ENCODE measurements around the gene SKA2. TPM values are rescaled to one million over a fixed set of nuclear protein-coding genes. Genes with fewer than 3 reads are reported as not detected.
A peak's percentile ranks its signal among the peaks of the same experiment; 100 is the strongest.

Gene SKA2
- total and polyA plus RNA-seq, 2 of the 8 experiments (the other 6 are each of a cell fraction or from before 2014, with no cell fraction given) = 15.6 to 95.8 TPM

DNA sequence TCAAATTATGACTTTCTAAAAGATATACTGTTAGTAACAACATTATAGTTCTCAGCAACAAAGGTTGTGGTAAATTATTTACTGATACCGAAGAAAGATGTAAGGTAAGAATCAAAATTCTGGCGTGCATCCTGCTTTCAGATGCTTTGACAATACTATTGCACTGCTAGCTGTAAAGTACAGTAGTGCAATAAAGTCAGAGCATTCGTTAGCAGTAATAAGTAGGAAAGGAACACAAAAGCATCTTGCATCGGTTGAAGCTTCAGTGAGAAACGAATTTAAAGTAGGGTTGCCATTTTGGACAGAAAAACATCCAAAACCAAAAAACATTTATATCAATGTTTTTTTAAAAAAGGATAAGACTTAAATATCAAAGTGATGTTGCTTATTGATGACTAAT is 4.0 kb downstream of the SKA2 start:
- H3K4me3 ChIP-seq (ENCODE audit: extremely low read depth in 1 of 4, insufficient read depth in 2 of 4, low read depth in 3 of 4, low read length in 4 of 4) = peak overlapping the region in 1 of 4 experiments; percentile 10; a peak in 1 of 8 replicates
- no peak overlapping the region for H2BK20ac ChIP-seq (ENCODE audit: low read length)
- H2BK12ac ChIP-seq (ENCODE audit: low read depth, low read length) = no peak overlapping the region
- peaks cover 18 to 87% of the 10 kb centered on the region in 2 experiments for H3K79me2 ChIP-seq (ENCODE audit: control insufficient read depth in 1 of 2, insufficient read depth in 2 of 2, low read length in 2 of 2)
- no peak for FAIRE-seq
- H2BK5ac ChIP-seq (ENCODE audit: low read depth, low read length) = no peak overlapping the region
- no peak overlapping the region for H3K27ac ChIP-seq (ENCODE audit: low read depth, low read length)
- H3K23me2 ChIP-seq (ENCODE audit: low read depth, low read length) = peaks cover 8% of the 10 kb centered on the region
- no peak overlapping the region for H2AK5ac ChIP-seq (ENCODE audit: low read depth, low read length)
- H3K4me1 ChIP-seq (replicated peaks in 1 of 4; ENCODE audit: control insufficient read depth in 3 of 4, insufficient read depth in 4 of 4, low read length in 3 of 4) = peaks cover 0 to 8% (median 3%) of the 10 kb centered on the region in 4 experiments; a peak in 3 of 7 replicates
- DNase-seq (ENCODE audit: low read depth in 1 of 2, low spot score in 2 of 2) = no peak
- H3K56ac ChIP-seq (replicated peaks; ENCODE audit: insufficient read length, low read depth, low read length) = no peak overlapping the region
- WGBS, 2 experiments (ENCODE audit: extremely low coverage in 1 of 2, insufficient coverage in 1 of 2, insufficient read length in 1 of 2, insufficient replicate concordance in 2 of 2, low coverage in 1 of 2, low lambda C conversion rate in 2 of 2, missing lambda C conversion rate in 1 of 2) = 91% methylated on average over 5 of the region's 5 CpGs; no CpG with 5 or more reads in 1 of the 2 experiments
- H3K36me3 ChIP-seq (ENCODE audit: control insufficient read depth in 2 of 4, insufficient read depth in 4 of 4, low read length in 3 of 4) = no peaks in the 10 kb centered on the region
- no peaks in the 10 kb centered on the region for H3K27me3 ChIP-seq (replicated peaks in 1 of 4; ENCODE audit: control insufficient read depth in 3 of 4, extremely low read depth in 1 of 4, insufficient read depth in 3 of 4, low read length in 3 of 4)
- no peaks in the 10 kb centered on the region; the same call in 1 of the 2 replicates for H3K79me1 ChIP-seq (ENCODE audit: low read depth, low read length)
- H4K8ac ChIP-seq (ENCODE audit: extremely low read depth, insufficient read depth, low read length) = no peak overlapping the region
- peaks cover 2 to 3% of the 10 kb centered on the region in 2 experiments for H4K20me1 ChIP-seq (replicated peaks in 1 of 2; ENCODE audit: control insufficient read depth in 1 of 2, insufficient read depth in 2 of 2, low read length in 2 of 2)
- ChIA-PET CTCF (ENCODE audit: partially characterized antibody) (no interaction called here), POLR2A (ENCODE audit: partially characterized antibody) (interaction anchor here (1.2 to 3.9 kb wide), 2 partner anchors 12 to 15 kb away, joined by 3 to 14 read pairs; no protein-coding TSS in a partner anchor)
- no peak overlapping the region for H3K14ac ChIP-seq (ENCODE audit: insufficient read length)
- no peak for TF ChIP-seq TAF1 (IDR thresholded peaks at IDR 0.05; ENCODE audit: low read depth, low read length)
- no peak for TF ChIP-seq YY1 (IDR thresholded peaks at IDR 0.05; ENCODE audit: low read depth, low read length)
- TF ChIP-seq PHF8 (conservative IDR thresholded peaks at IDR 0.05; ENCODE audit: low read depth, low read length) = no peak
- TF ChIP-seq FOSL1 (IDR thresholded peaks at IDR 0.05; ENCODE audit: insufficient read depth, low read depth, low read length) = no peak
- no peak for TF ChIP-seq JUN (IDR thresholded peaks at IDR 0.05; ENCODE audit: low read depth, low read length)
- no peak for TF ChIP-seq HDAC6 (IDR thresholded peaks at IDR 0.05; ENCODE audit: low read depth, low read length)
- no peak for TF ChIP-seq RFX5 (IDR thresholded peaks at IDR 0.05; ENCODE audit: borderline replicate concordance, low read depth, low read length)
- no peak overlapping the region; a peak in 1 of 4 replicates for H3K4me2 ChIP-seq (ENCODE audit: insufficient read depth in 1 of 2, low read depth in 2 of 2, low read length in 2 of 2)
- H2BK15ac ChIP-seq (ENCODE audit: low read length) = no peak overlapping the region
- H3K18ac ChIP-seq (ENCODE audit: extremely low read depth, low read length) = no peak overlapping the region
- H4K5ac ChIP-seq (ENCODE audit: insufficient read length, low read depth, low read length) = no peak overlapping the region
- no peak overlapping the region for H2BK120ac ChIP-seq (replicated peaks; ENCODE audit: low read depth, low read length)
- H3K23ac ChIP-seq (ENCODE audit: insufficient read length) = no peak overlapping the region
- no peak overlapping the region for H4K91ac ChIP-seq (replicated peaks; ENCODE audit: insufficient read length, low read length)
- H2AFZ ChIP-seq (ENCODE audit: low read length) = no peak overlapping the region
- H3K9me3 ChIP-seq (ENCODE audit: insufficient read depth in 2 of 2, low read depth in 1 of 2, low read length in 1 of 2) = no peaks in the 10 kb centered on the region
- H3K4ac ChIP-seq (replicated peaks; ENCODE audit: insufficient read length, low read depth, low read length) = no peak overlapping the region
- H3K9ac ChIP-seq (replicated peaks in 1 of 4; ENCODE audit: extremely low read depth in 1 of 4, low read depth in 3 of 4, low read length in 3 of 4) = no peak overlapping the region
